GM12874 (cell line): Measurements from ENCODE around the gene FLAD1.

Source experiments
- CTCF ChIP-seq: IDR thresholded peaks from 2 replicates; pipeline ENCODE4 v1.5.1; 2011; ENCODE audit warnings: low read depth, mild to moderate bottlenecking, control low read depth, low read length, moderate library complexity; ENCODE audit not compliant: insufficient read depth

FLAD1 gene

GRCh38 chr1:154983776-154984466 is 777 bp downstream of the FLAD1 start:
- no peak for TF ChIP-seq CTCF

- TF ChIP-seq CTCF = no peak
These were observed 4.2 kb downstream of the FLAD1 start for GRCh38 chr1:154987326-154987725.

DNA sequence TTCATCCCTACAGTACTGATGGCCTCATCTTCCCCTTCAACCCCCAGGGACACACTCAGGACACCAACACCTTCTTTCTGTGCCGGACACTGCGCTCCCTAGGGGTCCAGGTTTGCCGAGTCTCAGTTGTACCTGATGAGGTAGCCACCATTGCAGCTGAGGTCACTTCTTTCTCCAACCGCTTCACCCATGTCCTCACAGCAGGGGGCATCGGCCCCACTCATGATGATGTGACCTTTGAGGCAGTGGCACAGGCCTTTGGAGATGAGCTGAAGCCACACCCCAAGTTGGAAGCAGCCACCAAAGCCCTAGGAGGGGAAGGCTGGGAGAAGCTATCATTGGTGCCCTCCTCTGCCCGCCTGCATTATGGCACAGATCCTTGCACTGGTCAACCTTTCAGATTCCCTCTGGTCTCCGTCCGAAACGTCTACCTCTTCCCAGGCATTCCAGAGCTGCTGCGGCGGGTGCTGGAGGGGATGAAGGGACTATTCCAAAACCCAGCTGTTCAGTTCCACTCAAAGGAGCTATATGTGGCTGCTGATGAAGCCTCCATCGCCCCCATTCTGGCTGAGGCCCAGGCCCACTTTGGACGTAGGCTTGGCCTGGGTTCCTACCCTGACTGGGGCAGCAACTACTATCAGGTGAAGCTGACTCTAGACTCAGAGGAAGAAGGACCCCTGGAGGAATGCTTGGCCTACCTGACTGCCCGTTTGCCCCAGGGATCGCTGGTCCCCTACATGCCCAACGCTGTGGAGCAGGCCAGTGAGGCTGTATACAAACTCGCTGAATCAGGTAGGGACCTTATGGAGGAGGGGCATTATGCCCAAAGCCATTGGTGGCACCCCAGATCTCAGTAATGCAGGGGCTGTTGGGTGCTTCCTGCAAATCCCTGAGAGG is 5.2 kb downstream of the FLAD1 start:
- no peak for TF ChIP-seq CTCF

GRCh38 chr1:154989195-154989860 is 6.2 kb downstream of the FLAD1 start:
- TF ChIP-seq CTCF = no peak

- no peak for TF ChIP-seq CTCF
These were observed 7.1 kb downstream of the FLAD1 start for GRCh38 chr1:154990276-154990675.

DNA sequence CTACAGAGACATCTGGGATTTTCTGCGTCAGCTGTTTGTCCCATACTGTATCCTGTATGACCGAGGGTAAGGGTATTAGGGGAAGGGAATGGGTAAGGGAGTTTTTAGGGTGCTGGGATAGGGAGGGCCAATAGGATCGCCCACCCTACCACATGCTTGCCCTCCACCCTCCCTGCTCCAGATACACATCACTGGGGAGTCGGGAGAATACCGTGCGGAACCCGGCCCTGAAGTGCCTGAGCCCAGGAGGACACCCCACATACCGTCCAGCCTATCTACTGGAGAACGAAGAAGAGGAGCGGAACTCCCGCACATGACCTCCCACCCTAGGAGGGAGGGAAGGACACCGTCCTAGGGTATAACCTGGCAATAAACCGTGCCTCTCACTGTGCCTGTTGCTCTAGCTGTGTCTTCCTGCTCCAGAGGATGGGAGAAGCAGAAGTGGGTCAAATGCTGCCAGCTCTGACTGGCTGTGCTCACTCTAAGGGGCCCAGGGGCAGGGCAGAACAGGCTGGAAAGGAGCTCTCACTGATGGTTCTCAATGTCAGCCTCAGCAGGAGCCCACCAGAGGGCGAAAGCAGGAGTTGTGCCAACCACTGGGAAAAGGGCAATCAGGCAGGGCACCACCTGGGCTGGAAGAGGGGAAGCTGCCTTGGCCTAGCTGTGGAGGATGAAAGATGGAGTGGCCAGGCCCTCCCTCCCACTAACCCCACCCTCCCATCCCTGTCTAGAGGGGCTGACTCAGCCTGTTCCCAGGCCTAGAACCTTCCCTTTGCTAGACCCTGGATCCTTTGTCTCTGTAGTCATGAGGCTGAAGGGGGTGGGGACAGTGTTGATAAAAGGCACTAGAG is 9.8 kb downstream of the FLAD1 start:
- TF ChIP-seq CTCF = 0 out of 2 replicates have a peak, but pooled peaks have one; percentile 15
